IMR-90 (cell line): ENCODE measurements around the gene PTPRK. TPM values are rescaled to one million over a fixed set of nuclear protein-coding genes. Genes with fewer than 3 reads are reported as not detected.

Experiments used
- ATAC-seq: fragments of 200-7000 bp; cut with Tn5 transposase; 2 replicates; pipeline ENCODE4 v1.9.1; 2020; ENCODE audit warnings: low read depth, mild to moderate bottlenecking, moderate library complexity
- BruUV-seq: library from RNA; stranded (reverse); fragments of 400-500 nt; replicated peaks from 2 replicates; lab custom pipeline; 2021; lab: Mats Ljungman, UMichigan
- CTCF ChIA-PET: fragments of 300-600 bp; formaldehyde crosslinking; extraction: SDS; loops from one replicate; lab custom pipeline; 2021; ENCODE audit warnings: antibody characterized with exemption; lab: Yijun Ruan, JAX
- POLR2A ChIA-PET: fragments of 300-600 bp; sonication (Branson Sonifier 250); formaldehyde crosslinking; loops from one replicate; lab custom pipeline; 2022; ENCODE audit warnings: antibody characterized with exemption; ENCODE audit not compliant: unreplicated experiment; lab: Charles Lee
- DNase-seq: peaks from one replicate; pipeline ENCODE4 v3.0.0; 2013
- H2AFZ ChIP-seq: replicated peaks from 2 replicates; pipeline ENCODE3; 2013; ENCODE audit warnings: low read length, mild to moderate bottlenecking; ENCODE audit not compliant: poor library complexity
- H2AK5ac ChIP-seq: 2 replicates; pipeline ENCODE4 v1.6.1; 2013; ENCODE audit warnings: low read depth, low read length, inconsistent platforms
- H2AK9ac ChIP-seq: replicated peaks from 2 replicates; pipeline ENCODE3; 2013; ENCODE audit warnings: mild to moderate bottlenecking, low read depth, low read length, moderate library complexity; ENCODE audit not compliant: poor library complexity
- H2BK120ac ChIP-seq: 2 replicates; pipeline ENCODE4 v1.6.1; 2013; ENCODE audit warnings: low read depth, low read length, inconsistent platforms
- H2BK15ac ChIP-seq: 3 replicates; pipeline ENCODE4 v1.6.1; 2013; ENCODE audit warnings: low read depth, low read length, inconsistent platforms
- H2BK20ac ChIP-seq: 2 replicates; pipeline ENCODE4 v1.6.1; 2013; ENCODE audit warnings: low read depth, mild to moderate bottlenecking, inconsistent platforms, low read length, moderate library complexity
- H2BK5ac ChIP-seq: 2 replicates; pipeline ENCODE4 v1.6.1; 2013; ENCODE audit warnings: mild to moderate bottlenecking, low read depth, low read length, inconsistent platforms; ENCODE audit not compliant: poor library complexity, severe bottlenecking
- H3K14ac ChIP-seq: replicated peaks from 2 replicates; pipeline ENCODE4 v1.6.1; 2013; ENCODE audit warnings: low read depth, low read length, inconsistent platforms
- H3K18ac ChIP-seq: 2 replicates; pipeline ENCODE4 v1.6.1; 2013; ENCODE audit warnings: low read depth, low read length, control low read depth
- H3K23ac ChIP-seq: 2 replicates; pipeline ENCODE4 v1.6.1; 2013; ENCODE audit warnings: low read depth, low read length, inconsistent platforms
- H3K27ac ChIP-seq: 2 replicates; pipeline ENCODE4 v1.5.1; 2013; ENCODE audit warnings: mild to moderate bottlenecking, control low read depth, low read length; ENCODE audit not compliant: insufficient read depth
- H3K27me3 ChIP-seq: 2 replicates; pipeline ENCODE4 v1.6.1; 2013; ENCODE audit warnings: low read length; ENCODE audit not compliant: control insufficient read depth, insufficient read depth
- H3K36me3 ChIP-seq: 2 replicates; pipeline ENCODE4 v1.6.1; 2013; ENCODE audit warnings: low read length, mixed read lengths; ENCODE audit not compliant: control insufficient read depth, insufficient read depth
- H3K4ac ChIP-seq: 2 replicates; pipeline ENCODE4 v1.6.1; 2013; ENCODE audit warnings: low read depth, low read length, inconsistent platforms
- H3K4me1 ChIP-seq: 2 replicates; pipeline ENCODE4 v1.6.1; 2013; ENCODE audit warnings: low read length, mixed read lengths; ENCODE audit not compliant: control insufficient read depth, insufficient read depth
- H3K4me2 ChIP-seq: 2 replicates; pipeline ENCODE4 v1.6.1; 2013; ENCODE audit warnings: low read depth, mild to moderate bottlenecking, control low read depth, low read length, moderate library complexity
- H3K4me3 ChIP-seq: 2 replicates; pipeline ENCODE4 v1.5.1; 2013; ENCODE audit warnings: low read depth, mild to moderate bottlenecking, control low read depth, low read length, moderate library complexity; ENCODE audit not compliant: insufficient read depth
- H3K56ac ChIP-seq: 2 replicates; pipeline ENCODE4 v1.6.1; 2013; ENCODE audit warnings: low read length, inconsistent platforms; ENCODE audit not compliant: insufficient read depth; ENCODE audit errors: extremely low read depth
- H3K79me1 ChIP-seq, 2 experiments: 2 replicates each; pipeline ENCODE4 v1.6.1; 2013; ENCODE audit warnings: low read length in 2 of 2, inconsistent platforms in 1 of 2, low read depth in 1 of 2
- H3K9ac ChIP-seq: 2 replicates; pipeline ENCODE4 v1.6.1; 2013; ENCODE audit warnings: low read depth, low read length, control low read depth
- H3K9me1 ChIP-seq: 2 replicates; pipeline ENCODE4 v1.6.1; 2013; ENCODE audit warnings: low read length, inconsistent platforms; ENCODE audit not compliant: insufficient read depth
- H3K9me3 ChIP-seq: 2 replicates; pipeline ENCODE4 v1.6.1; 2013; ENCODE audit warnings: low read length; ENCODE audit not compliant: control insufficient read depth, insufficient read depth
- H4K20me1 ChIP-seq: 2 replicates; pipeline ENCODE4 v1.6.1; 2013; ENCODE audit warnings: low read length, inconsistent platforms; ENCODE audit not compliant: insufficient read depth
- H4K5ac ChIP-seq: 2 replicates; pipeline ENCODE4 v1.6.1; 2013; ENCODE audit warnings: mild to moderate bottlenecking, low read depth, low read length, control low read depth
- H4K8ac ChIP-seq, 2 experiments: 2 replicates each; pipeline ENCODE4 v1.6.1; 2013; ENCODE audit warnings: low read depth in 2 of 2, low read length in 2 of 2, control low read depth in 1 of 2, inconsistent platforms in 1 of 2
- H4K91ac ChIP-seq: 2 replicates; pipeline ENCODE4 v1.6.1; 2013; ENCODE audit warnings: low read depth, low read length, inconsistent platforms; ENCODE audit not compliant: insufficient read depth
- BHLHE40 ChIP-seq: fragments of 150-350 bp; IDR thresholded peaks from 2 replicates; pipeline ENCODE4 v1.6.1; 2016; ENCODE audit warnings: mild to moderate bottlenecking, low read depth, low read length
- CEBPB ChIP-seq: IDR thresholded peaks from 2 replicates; pipeline ENCODE4 v1.6.1; 2012; ENCODE audit warnings: low read depth, low read length, improper control_type of control experiment
- CHD1 ChIP-seq: IDR thresholded peaks from 2 replicates; pipeline ENCODE4 v1.6.1; 2012; ENCODE audit warnings: low read depth, low read length, improper control_type of control experiment
- CTCF ChIP-seq: conservative IDR thresholded peaks from 2 replicates; pipeline ENCODE4 v1.5.1; 2012; ENCODE audit warnings: mild to moderate bottlenecking, low read depth, low read length, improper control_type of control experiment
- NFE2L2 ChIP-seq: fragments of 150-350 bp; IDR thresholded peaks from 2 replicates; pipeline ENCODE4 v1.6.1; 2016; ENCODE audit warnings: low read depth, mild to moderate bottlenecking, low read length
- RCOR1 ChIP-seq: IDR thresholded peaks from 2 replicates; pipeline ENCODE4 v1.6.1; 2012; ENCODE audit warnings: mild to moderate bottlenecking, low read length, improper control_type of control experiment; ENCODE audit not compliant: insufficient replicate concordance
- USF2 ChIP-seq: fragments of 150-350 bp; IDR thresholded peaks from 2 replicates; pipeline ENCODE4 v1.6.1; 2017; ENCODE audit warnings: mild to moderate bottlenecking, antibody characterized with exemption, low read length, low read depth
- WGBS, 2 experiments: methylation state at CpG; one replicate each; pipeline versions ENCODE4 v1.1.5 to v1.1.7; 2013; ENCODE audit warnings: missing lambda C conversion rate in 2 of 2; ENCODE audit not compliant: insufficient read length in 1 of 2; ENCODE audit errors: extremely low coverage in 2 of 2; 5-methylcytosine and 5-hydroxymethylcytosine counted together
- dilution Hi-C: fragments of 300-500 bp; cut with HindIII; formaldehyde crosslinking; loops from one replicate; pipeline ENCODE4 v1.14.3; 2018; ENCODE audit warnings: low sequenced_read_pairs; ENCODE audit not compliant: unreplicated experiment
- in situ Hi-C: fragments of 300-500 bp; cut with MboI; formaldehyde crosslinking; loops from 3 replicates; pipeline ENCODE4 v1.14.3; 2019; ENCODE audit warnings: low sequenced_read_pairs, inconsistent platforms, mixed read lengths
- intact Hi-C: fragments of 100-400 bp; cut with micrococcal nuclease; formaldehyde crosslinking; loops from 2 replicates; pipeline ENCODE4 v1.10.0; 2022
- polyA plus RNA-seq, 3 experiments: library from polyadenylated mRNA; depleted of rRNA; stranded (reverse); fragments of >200 nt; gene quantifications; 2 replicates each; pipeline ENCODE4 v1.2.3, GENCODE V29; 2012; ENCODE audit warnings: low replicate concordance in 1 of 3
- total RNA-seq: library from RNA; depleted of rRNA; stranded (reverse); fragments of >200 nt; gene quantifications from 2 replicates; pipeline ENCODE4 v1.2.3, GENCODE V29; 2012

PTPRK gene
- total and polyA plus RNA-seq, 2 of the 4 experiments (the other 2 are of a cell fraction) = 18.0 to 80.8 TPM

- no peak for TF ChIP-seq RCOR1
These were observed 157.2 kb downstream of the PTPRK start (continued) for GRCh38 chr6:128363020-128363813.

GRCh38 chr6:128361378-128361777 is 159.0 kb downstream of the PTPRK start:
- no peaks in the 10 kb centered on the region for H3K9me3 ChIP-seq
- dilution Hi-C loops = no loop called here
- in situ Hi-C loops = no loop called here
- peaks cover 10% of the 10 kb centered on the region; the same call in 1 of the 2 replicates for H4K20me1 ChIP-seq
- H3K4me3 ChIP-seq = no peak overlapping the region
- ChIA-PET CTCF (no interaction called here), POLR2A (no interaction called here)
- peaks cover 2% of the 10 kb centered on the region; the same call in 1 of the 2 replicates for H3K4me1 ChIP-seq
- peaks cover 29 to 41% of the 10 kb centered on the region in 2 experiments for H3K79me1 ChIP-seq
- no peak overlapping the region for H2BK20ac ChIP-seq
- H3K9me1 ChIP-seq = peaks cover 6% of the 10 kb centered on the region
- no peak overlapping the region for H4K91ac ChIP-seq
- no peak overlapping the region for H3K4me2 ChIP-seq
- no peak overlapping the region for H3K4ac ChIP-seq
- intact Hi-C loops = no loop called here
- no peak for DNase-seq
- no peak overlapping the region for H4K8ac ChIP-seq
- H2AFZ ChIP-seq = no peak overlapping the region
- no peak overlapping the region for H4K5ac ChIP-seq
- H2BK5ac ChIP-seq = no peak overlapping the region
- no CpG with 5 or more reads among the region's 2 CpGs for WGBS, 2 experiments
- no peak for ATAC-seq
- no peak overlapping the region for H2AK5ac ChIP-seq
- no peaks in the 10 kb centered on the region for H3K27me3 ChIP-seq
- H2AK9ac ChIP-seq = no peak overlapping the region
- H3K9ac ChIP-seq = no peak overlapping the region
- BruUV-seq = no TSS peak
- no peak overlapping the region for H3K18ac ChIP-seq
- no peak overlapping the region for H2BK120ac ChIP-seq
- no peak for TF ChIP-seq USF2
- no peak for TF ChIP-seq CEBPB
- TF ChIP-seq NFE2L2 = no peak
- TF ChIP-seq CTCF = no peak
- no peak for TF ChIP-seq BHLHE40
- no peak for TF ChIP-seq CHD1
- no peak overlapping the region for H2BK15ac ChIP-seq
- H3K56ac ChIP-seq = no peak overlapping the region
- H3K23ac ChIP-seq = no peak overlapping the region
- H3K14ac ChIP-seq = no peak overlapping the region
- no peaks in the 10 kb centered on the region for H3K36me3 ChIP-seq
- H3K27ac ChIP-seq = no peak overlapping the region
